GM18507 (cell line): Measurements from ENCODE around the gene SPTBN4.
"Not testable (repeated sequence)": the region's sequence is repeated elsewhere in the genome, so short reads cannot be mapped to it uniquely, and the experiment has no call there.

Source experiments
- DNase-seq: peaks from one replicate; pipeline ENCODE4 v3.0.0; 2011; ENCODE audit warnings: low read depth; ENCODE audit not compliant: insufficient read length; ENCODE audit errors: extremely low spot score
- FAIRE-seq: peaks from 2 replicates; lab custom pipeline; 2011; peaks lifted over from hg19 to GRCh38; lab: Jason Lieb, UNC

SPTBN4 gene

GRCh38 chr19:40575326-40575725 lies 108.5 kb downstream of the SPTBN4 start:
- DNase-seq (no peak), FAIRE-seq (no peak)

GRCh38 chr19:40576151-40576584 lies 109.4 kb downstream of the SPTBN4 start:
- DNase-seq = no peak

GRCh38 chr19:40576585-40577451 lies 110.0 kb downstream of the SPTBN4 start, which contains the start of gene SHKBP1:
TSS of gene SHKBP1 (plus strand) at chr19:40576873. CDS start at chr19:40576900, 27 bp downstream.
- peak; percentile 85 for FAIRE-seq
- DNase-seq = peak; percentile 98

More at GRCh38 chr19:40576151-40576584, 109.4 kb downstream of the SPTBN4 start:
- no peak for FAIRE-seq

GRCh38 chr19:40578442-40578908 lies 111.7 kb downstream of the SPTBN4 start:
- DNase-seq (no peak), FAIRE-seq (no peak)

- DNase-seq (no peak), FAIRE-seq (no peak)
These were observed 113.8 kb downstream of the SPTBN4 start for GRCh38 chr19:40580619-40581018.

GRCh38 chr19:40581531-40581930 lies 114.7 kb downstream of the SPTBN4 start:
- DNase-seq = no peak
- no peak for FAIRE-seq

- DNase-seq (no peak), FAIRE-seq (no peak)
These were observed 115.7 kb downstream of the SPTBN4 start for GRCh38 chr19:40582467-40582866.

- no peak for DNase-seq
- no peak for FAIRE-seq
These were observed 116.5 kb downstream of the SPTBN4 start for GRCh38 chr19:40583283-40583682.

- DNase-seq (no peak), FAIRE-seq (no peak)
These were observed 117.2 kb downstream of the SPTBN4 start for GRCh38 chr19:40584007-40584406.

GRCh38 chr19:40585241-40585981 lies 118.6 kb downstream of the SPTBN4 start:
- no peak for FAIRE-seq
- no peak for DNase-seq

- DNase-seq = no peak
- FAIRE-seq = peak; percentile 21
These were observed 119.2 kb downstream of the SPTBN4 start for GRCh38 chr19:40585982-40586422.

- no peak for FAIRE-seq
- no peak for DNase-seq
These were observed 119.8 kb downstream of the SPTBN4 start for GRCh38 chr19:40586611-40587010.

GRCh38 chr19:40588110-40588854 lies 121.5 kb downstream of the SPTBN4 start:
- FAIRE-seq = no peak
- no peak for DNase-seq

- FAIRE-seq (no peak), DNase-seq (no peak)
These were observed 122.2 kb downstream of the SPTBN4 start for GRCh38 chr19:40588926-40589569.

GRCh38 chr19:40589591-40590429 lies 123.0 kb downstream of the SPTBN4 start:
- FAIRE-seq = no peak
- DNase-seq = no peak

- no peak for FAIRE-seq
- DNase-seq = no peak
These were observed 123.9 kb downstream of the SPTBN4 start for GRCh38 chr19:40590464-40591265.

GRCh38 chr19:40591724-40592123 lies 124.9 kb downstream of the SPTBN4 start:
- not testable (repeated sequence) for FAIRE-seq, DNase-seq
